GM20431 (cell line): ENCODE data around the gene HOXD4.

Experiments
- in situ Hi-C: fragments of 300-500 bp; cut with MseI, MboI; formaldehyde crosslinking; loops from one replicate; pipeline ENCODE4 v1.15.0; 2020; ENCODE audit warnings: low sequenced_read_pairs; ENCODE audit not compliant: unreplicated experiment

The HOXD4 gene

DNA sequence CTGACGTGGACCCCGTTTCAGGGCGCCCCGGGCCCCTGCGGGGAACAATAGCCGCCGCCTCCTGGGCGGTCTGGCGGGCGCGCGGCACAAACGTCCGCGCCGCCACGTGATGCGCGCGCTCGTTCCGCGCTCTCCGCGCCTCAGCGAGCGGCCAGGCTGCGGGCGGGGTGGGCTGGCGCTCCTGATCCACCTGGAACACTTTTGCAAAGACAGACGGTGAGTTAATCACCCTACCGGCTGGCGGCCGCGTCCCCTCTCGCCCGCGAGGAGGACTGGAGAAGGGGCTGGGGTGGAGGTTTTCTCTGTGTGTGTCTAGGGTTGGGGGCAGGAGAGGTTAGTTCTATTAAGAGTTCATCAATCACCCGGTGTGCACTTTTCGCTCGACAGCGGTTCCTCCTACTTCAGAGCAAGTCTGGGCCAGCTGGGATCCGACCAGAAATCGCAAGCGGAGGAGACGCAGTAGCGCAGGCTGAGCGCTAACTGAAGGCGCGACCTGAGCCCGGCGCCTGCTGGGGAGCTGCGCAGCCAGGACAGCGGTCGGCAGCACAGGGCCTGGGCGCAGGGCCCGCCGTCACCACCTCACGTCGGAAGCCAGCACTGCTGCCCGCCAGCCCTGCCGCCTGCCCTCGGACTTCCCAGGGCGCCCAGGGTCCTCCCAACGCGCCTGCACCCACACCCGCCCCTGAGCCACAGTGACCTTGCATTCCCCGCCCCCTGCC lies 26.8 kb downstream of the HOXD4 start:
- in situ Hi-C loops = no loop called here

DNA sequence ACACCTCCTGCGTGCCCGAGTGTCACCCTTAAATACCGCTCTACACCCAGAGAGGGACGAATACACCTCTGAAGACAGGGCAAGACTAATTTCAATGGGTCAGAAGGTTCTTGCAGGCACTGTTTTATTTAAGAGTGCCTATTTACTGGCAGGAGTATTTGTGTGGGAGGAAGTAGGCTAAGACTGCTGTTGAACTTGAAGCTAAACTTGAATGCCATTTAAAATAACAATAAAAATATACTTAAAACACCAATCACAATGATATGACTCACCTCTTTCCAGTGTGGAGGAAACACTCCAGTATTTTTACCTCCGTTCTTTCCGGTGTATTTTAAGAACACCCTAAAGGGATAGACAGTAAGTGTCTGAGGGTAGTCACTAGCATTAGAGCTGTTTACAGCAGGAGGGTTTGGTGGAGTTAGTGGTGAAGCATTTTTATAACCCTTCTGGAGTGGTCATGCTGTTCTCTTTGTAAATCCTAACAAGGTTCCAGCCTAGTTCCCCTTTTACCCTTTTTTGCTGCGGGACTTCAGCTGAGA lies 27.5 kb downstream of the HOXD4 start:
- in situ Hi-C loops = no loop called here

DNA sequence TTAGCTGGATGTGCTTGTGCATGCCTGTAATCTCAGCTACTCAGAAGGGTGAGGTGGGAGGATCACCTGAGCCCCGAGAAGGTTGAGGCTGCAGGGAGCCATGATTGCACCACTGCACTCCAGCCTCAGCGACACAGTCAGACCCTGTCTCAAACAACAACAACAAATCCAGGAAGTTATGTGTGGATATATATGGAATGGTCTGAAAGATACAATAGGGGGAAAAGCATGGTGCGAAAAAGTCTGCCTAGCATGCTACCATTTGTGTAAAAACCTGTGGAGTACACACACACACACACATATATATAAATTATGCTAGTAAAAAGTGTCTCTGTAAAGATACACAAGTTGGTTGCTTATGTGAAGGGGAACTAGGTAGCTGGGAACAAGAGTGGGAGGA lies 30.2 kb downstream of the HOXD4 start:
- in situ Hi-C loops = no loop called here

DNA sequence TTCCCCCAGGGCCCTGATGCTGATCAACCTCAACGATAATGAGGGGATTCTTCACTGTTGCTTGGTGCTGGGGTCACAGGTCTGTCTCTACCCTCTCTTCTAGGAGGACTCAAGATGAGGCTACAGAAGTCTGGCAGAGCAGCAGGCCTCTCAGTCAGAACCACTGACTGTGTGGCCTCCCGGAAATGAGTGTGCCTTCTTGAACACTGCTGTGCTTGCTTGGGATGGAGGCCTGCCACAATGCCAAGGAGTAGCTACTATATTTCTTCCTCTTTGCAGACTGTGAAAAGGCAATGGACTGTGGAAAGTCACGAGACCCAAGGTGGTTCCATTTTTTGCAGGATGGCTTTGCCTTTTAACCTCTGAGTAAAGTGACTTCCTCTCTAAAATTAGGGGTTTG lies 31.3 kb downstream of the HOXD4 start:
- in situ Hi-C loops = no loop called here

DNA sequence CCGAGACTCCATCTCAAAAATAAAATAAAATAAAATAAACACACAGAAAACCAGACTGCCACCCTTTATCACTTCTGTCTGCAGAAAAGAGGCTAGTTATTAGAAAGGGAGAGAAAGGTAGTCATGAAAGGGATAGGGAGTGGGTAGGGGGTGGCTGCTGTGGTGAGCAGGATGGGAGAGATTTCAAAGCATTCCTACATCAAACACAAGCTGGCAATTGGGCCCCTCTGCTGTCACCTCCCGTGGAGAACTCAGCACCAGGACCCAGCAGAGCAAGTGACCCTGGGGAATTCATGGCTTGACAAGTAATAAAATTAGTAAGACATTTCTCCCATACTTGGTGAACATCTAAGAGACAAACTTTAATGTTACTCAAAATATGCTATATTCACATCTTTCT lies 33.4 kb downstream of the HOXD4 start:
- in situ Hi-C loops = no loop called here

DNA sequence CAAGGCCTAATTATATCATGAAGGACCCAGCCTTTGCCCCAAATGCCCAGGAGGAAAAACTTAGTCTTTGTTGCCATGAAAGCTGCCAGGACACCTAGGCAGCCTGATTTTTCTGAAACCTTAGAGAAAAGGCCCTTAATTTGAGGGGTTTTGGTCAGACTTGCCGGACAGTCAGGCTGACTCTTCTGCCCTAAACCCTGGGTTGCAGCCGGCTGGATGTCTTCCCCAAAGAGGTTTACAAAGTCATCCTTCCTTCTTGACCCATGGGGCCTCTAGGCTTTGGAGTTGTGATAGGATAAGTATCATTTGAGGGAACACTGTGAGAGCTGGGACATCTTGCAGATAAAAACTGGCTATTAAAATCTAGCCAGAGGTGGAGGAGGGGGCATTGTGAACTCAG lies 34.7 kb downstream of the HOXD4 start:
- in situ Hi-C loops = no loop called here

DNA sequence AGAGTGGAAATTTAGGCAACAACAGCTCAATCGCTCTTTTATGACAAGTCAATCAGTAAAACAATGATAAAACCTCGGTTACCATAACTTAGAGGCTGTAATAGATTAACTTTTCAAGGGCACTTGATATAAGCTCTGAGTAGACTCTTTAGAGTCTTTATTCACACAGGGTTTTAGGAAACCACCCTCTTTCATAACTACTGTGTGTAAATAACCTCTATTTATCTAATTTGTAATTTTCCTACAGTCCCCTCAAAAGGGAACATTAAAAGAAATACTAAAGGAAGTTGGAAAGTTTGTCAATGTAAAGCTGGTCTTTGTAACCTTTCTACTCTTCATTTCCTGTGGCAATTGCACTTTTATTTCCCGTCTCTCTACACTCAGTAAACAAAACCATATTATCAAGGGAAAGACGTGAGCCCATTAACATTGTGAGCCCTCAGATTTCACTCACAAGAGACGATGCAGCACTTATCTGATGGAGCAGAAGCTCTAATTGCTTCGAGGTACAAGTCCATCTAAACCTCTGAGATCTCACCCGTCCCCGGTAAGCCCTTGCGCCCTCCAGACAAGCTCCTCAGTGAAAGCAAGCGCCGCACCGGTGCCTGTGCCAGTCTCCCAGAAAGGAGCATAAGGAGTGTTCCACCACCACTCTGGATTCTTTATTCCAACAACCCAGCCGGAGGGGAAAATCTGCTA lies 36.0 kb downstream of the HOXD4 start:
- in situ Hi-C loops = no loop called here

DNA sequence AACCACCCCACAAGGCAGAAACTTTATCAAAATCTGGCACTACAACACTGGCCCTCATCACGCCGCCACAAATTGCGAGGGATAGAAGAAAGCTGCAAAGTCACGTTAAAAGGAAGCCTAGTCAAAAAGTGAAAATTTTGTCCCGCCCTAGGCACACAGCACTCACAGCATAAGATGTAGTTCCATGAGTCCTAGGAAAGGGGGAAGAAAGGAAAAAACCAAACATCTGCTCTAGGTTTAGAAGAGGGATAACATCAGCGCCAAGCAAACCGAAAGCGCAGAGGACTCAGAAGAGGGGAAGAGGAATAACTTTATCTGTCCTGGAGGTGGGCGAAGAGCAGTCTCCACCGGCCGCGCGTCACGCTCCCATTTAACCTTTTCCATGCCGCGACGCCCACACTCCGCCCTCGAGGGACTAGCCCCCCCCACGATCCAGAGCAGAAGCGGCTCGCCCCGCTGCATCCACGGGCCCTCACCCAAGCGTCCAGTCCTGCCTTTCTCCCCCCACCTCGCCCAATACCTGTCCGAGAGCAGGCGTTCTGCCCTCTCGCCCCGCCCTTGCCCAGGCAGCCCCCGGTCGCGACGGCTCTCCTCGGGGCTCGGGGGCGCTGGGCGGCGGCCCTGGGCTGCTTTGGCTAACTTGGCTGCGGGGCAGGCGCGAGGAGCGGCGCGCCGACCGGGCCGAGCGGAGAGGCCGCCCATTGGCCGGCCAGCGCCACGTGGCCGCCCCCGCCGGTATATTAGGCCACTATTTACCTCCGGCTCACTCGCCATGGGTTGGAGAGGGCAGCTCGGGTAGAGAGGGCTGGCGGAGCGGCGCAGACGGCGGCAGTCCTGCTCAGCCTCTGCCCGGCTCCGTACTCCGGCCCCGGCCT lies 36.8 kb downstream of the HOXD4 start, which contains the start of gene HOXD1:
HOXD1 (plus strand) TSS at position 770 of the 875 bp plus-strand sequence. CDS start 134 bp downstream, outside the sequence.
- in situ Hi-C loops = no loop called here

DNA sequence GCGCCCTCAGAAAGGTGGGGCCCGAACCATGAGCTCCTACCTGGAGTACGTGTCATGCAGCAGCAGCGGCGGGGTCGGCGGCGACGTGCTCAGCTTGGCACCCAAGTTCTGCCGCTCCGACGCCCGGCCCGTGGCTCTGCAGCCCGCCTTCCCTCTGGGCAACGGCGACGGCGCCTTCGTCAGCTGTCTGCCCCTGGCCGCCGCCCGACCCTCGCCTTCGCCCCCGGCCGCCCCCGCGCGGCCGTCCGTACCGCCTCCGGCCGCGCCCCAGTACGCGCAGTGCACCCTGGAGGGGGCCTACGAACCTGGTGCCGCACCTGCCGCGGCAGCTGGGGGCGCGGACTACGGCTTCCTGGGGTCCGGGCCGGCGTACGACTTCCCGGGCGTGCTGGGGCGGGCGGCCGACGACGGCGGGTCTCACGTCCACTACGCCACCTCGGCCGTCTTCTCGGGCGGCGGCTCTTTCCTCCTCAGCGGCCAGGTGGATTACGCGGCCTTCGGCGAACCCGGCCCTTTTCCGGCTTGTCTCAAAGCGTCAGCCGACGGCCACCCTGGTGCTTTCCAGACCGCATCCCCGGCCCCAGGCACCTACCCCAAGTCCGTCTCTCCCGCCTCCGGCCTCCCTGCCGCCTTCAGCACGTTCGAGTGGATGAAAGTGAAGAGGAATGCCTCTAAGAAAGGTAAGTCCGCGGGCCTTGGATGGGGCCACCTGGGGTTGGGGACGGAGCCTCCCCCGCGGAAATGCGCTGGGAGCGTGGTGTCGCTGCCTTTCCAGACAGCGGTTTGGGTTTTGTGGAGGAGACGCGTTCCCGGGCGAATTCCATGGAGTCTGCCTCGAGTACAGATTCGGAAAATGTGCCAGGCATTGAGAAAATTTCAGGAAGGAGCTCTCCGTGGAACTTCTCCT lies 37.7 kb downstream of the HOXD4 start:
- in situ Hi-C loops = no loop called here

DNA sequence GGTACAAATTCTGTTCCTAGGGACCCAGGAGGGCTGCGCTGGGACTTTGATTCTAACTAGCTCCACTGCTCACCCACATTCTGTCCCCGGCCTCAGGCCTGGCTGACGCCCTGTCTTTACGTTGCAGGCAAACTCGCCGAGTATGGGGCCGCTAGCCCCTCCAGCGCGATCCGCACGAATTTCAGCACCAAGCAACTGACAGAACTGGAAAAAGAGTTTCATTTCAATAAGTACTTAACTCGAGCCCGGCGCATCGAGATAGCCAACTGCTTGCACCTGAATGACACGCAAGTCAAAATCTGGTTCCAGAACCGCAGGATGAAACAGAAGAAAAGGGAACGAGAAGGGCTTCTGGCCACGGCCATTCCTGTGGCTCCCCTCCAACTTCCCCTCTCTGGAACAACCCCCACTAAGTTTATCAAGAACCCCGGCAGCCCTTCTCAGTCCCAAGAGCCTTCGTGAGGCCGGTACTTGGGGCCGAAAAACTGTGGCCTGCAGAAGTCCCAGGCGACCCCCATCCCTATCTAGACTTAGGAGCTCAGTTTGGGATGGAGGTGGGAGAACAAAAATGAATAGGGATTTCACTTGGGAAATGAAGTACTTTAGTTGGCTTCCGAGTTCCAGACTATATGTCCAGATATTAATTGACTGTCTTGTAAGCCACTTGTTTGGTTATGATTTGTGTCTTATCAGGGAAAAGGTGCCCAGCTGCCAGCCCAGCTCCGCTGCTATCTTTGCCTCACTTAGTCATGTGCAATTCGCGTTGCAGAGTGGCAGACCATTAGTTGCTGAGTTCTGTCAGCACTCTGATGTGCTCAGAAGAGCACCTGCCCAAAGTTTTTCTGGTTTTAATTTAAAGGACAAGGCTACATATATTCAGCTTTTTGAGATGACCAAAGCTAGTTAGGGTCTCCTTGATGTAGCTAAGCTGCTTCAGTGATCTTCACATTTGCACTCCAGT lies 38.6 kb downstream of the HOXD4 start:
- in situ Hi-C loops = no loop called here

DNA sequence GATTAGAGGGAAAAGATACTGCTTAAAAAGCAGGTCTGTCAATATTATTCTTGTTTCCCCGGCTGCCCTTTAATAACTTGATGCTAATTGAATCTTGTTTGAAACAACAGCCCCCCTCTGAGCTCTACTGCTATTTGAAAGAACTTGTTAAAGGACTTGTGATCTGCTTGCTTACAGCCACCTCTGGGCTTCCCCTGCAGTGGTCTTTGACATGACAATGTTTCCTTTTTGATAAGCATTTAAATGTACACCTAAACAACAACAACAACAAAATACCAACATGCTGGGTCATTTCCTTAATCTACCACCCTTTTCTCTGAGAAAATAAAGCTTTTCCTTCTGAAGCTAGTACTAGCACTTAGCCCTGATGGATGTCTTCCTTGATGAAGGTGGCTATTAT lies 41.0 kb downstream of the HOXD4 start:
- in situ Hi-C loops = no loop called here

DNA sequence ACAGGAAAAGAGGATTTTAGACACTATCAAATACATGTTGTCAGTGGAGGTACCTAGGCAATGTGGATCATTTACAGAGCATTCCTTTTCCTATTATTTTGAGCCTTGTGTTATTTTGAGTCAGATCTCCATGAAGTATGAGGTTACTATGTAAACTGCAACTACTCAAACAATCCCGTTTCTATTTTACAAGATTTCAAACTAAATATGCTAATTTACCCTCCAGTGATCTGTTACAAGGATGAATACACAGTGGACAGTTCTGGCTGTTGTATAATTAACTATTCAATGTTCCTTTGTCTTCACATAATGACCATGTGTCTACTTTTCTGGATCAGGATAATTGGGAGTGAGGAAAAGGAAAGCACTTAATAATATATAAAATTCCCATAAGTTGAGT lies 41.7 kb downstream of the HOXD4 start:
- in situ Hi-C loops = no loop called here

DNA sequence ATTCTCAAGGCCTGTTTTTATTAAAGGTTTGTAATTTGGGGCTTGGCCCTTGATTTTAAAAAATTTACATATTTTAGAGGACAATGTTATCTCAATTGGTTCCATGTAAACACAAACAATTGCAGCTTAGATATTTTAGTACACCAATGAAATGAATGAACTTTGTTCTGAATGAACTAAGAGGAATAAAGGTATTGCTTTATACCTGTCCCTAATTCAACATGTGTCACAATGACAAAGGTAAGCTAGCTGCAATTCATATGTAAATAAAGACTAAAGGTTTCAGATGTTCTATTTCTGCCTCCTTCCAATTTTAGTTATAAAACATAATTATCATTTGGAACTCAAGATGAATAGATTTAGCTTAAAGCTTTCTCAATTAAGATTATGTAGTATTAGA lies 48.6 kb downstream of the HOXD4 start:
- in situ Hi-C loops = no loop called here

DNA sequence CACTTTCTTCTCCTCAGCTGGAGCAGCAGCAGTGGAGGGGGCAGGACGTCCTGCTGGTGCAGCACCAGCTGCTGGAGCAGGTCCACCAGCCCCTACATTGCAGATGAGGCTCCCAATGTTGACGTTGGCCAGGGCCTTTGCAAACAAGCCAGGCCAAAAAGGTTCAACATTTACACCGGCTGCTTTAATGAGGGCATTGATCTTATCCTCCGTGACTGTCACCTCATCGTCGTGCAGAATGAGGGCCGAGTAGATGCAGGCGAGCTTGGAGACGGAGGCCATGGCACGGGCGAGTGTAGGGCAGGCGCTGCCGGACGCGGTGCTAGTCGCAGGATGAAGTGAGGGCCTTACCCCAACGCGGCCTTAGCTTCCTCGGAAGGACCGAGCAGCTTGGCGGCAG lies 49.6 kb downstream of the HOXD4 start:
- in situ Hi-C loops = no loop called here

DNA sequence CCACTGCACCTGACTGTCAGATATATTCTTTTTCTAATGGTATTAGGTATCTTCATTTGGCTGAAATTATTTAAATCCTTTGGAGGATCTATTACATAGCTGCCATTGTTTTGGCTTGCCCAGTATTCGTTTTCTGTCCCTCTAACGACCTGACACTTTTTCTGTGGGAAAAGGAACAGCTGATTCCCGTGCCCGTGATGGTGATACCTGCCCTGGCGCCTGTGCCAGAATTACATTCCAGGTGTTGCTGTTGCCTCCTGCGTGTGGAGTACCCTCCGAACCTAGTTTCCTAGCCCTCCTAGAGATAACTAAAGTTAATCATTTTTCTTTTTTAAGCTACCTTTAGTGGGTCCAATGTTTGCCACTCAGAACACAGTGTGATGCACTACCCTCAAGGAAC lies 51.1 kb downstream of the HOXD4 start:
- in situ Hi-C loops = no loop called here
